ENCODE measurements around the gene CLCNKA. TPM values are rescaled to one million over a fixed set of nuclear protein-coding genes. Genes with fewer than 3 reads are reported as not detected.
"Not testable (repeated sequence)": the region's sequence is repeated elsewhere in the genome, so short reads cannot be mapped to it uniquely, and the experiment has no call there.

CLCNKA gene
- total RNA-seq, 2 experiments from 2014 or later = not detected

- no peaks in the 10 kb centered on the region for H3K9me3 Mint-ChIP-seq
- H3K4me1 Mint-ChIP-seq = no peaks in the 10 kb centered on the region
- H3K4me3 Mint-ChIP-seq = no peak overlapping the region
- no peaks in the 10 kb centered on the region for H3K36me3 Mint-ChIP-seq
- no peak for DNase-seq
- H3K27me3 Mint-ChIP-seq = no peaks in the 10 kb centered on the region
- H3K27ac Mint-ChIP-seq = no peak overlapping the region
Observed at GRCh38 chr1:15992582-15993500, 29.0 kb upstream of the CLCNKA start.

- no peak overlapping the region for H3K27ac Mint-ChIP-seq
- H3K4me1 Mint-ChIP-seq = no peaks in the 10 kb centered on the region
- H3K36me3 Mint-ChIP-seq = no peaks in the 10 kb centered on the region
- no peaks in the 10 kb centered on the region for H3K9me3 Mint-ChIP-seq
- DNase-seq = no peak
- no peak overlapping the region for H3K4me3 Mint-ChIP-seq
- no peaks in the 10 kb centered on the region for H3K27me3 Mint-ChIP-seq
Observed at GRCh38 chr1:15993666-15994065, 28.2 kb upstream of the CLCNKA start.

- no peak for DNase-seq
- H3K4me3 Mint-ChIP-seq = no peak overlapping the region
- H3K36me3 Mint-ChIP-seq = no peaks in the 10 kb centered on the region
- no peaks in the 10 kb centered on the region for H3K27me3 Mint-ChIP-seq
- H3K27ac Mint-ChIP-seq = no peak overlapping the region
- H3K4me1 Mint-ChIP-seq = no peaks in the 10 kb centered on the region
- H3K9me3 Mint-ChIP-seq = no peaks in the 10 kb centered on the region
Observed at GRCh38 chr1:15994081-15994480, 27.8 kb upstream of the CLCNKA start.

- H3K27ac Mint-ChIP-seq = no peak overlapping the region
- no peak overlapping the region for H3K4me3 Mint-ChIP-seq
- no peaks in the 10 kb centered on the region for H3K36me3 Mint-ChIP-seq
- H3K9me3 Mint-ChIP-seq = no peaks in the 10 kb centered on the region
- no peaks in the 10 kb centered on the region for H3K4me1 Mint-ChIP-seq
- peak; percentile 55 for DNase-seq
- no peaks in the 10 kb centered on the region for H3K27me3 Mint-ChIP-seq
Observed at GRCh38 chr1:15994590-15995351, 27.1 kb upstream of the CLCNKA start.

GRCh38 chr1:15997076-15997585, 24.7 kb upstream of the CLCNKA start:
- Mint-ChIP-seq H3K9me3 (no peaks in the 10 kb centered on the region), H3K27ac (no peak overlapping the region), H3K27me3 (no peaks in the 10 kb centered on the region), H3K4me3 (no peak overlapping the region), H3K36me3 (no peaks in the 10 kb centered on the region), H3K4me1 (no peaks in the 10 kb centered on the region)
- no peak for DNase-seq

- Mint-ChIP-seq H3K4me1 (no peaks in the 10 kb centered on the region), H3K27me3 (no peaks in the 10 kb centered on the region), H3K9me3 (no peaks in the 10 kb centered on the region), H3K36me3 (no peaks in the 10 kb centered on the region), H3K27ac (no peak overlapping the region), H3K4me3 (no peak overlapping the region)
- no peak for DNase-seq
Observed at GRCh38 chr1:15997637-15998280, 24.1 kb upstream of the CLCNKA start.

- Mint-ChIP-seq H3K4me1 (no peaks in the 10 kb centered on the region), H3K9me3 (no peaks in the 10 kb centered on the region)
Observed at GRCh38 chr1:15998929-15999328, 22.9 kb upstream of the CLCNKA start.

GRCh38 chr1:16001274-16001673, 20.6 kb upstream of the CLCNKA start:
- not testable (repeated sequence) for H3K27ac Mint-ChIP-seq, H3K36me3 Mint-ChIP-seq, H3K27me3 Mint-ChIP-seq, DNase-seq, H3K4me3 Mint-ChIP-seq, H3K4me1 Mint-ChIP-seq, H3K9me3 Mint-ChIP-seq

More at GRCh38 chr1:15998929-15999328, 22.9 kb upstream of the CLCNKA start:
- no peak for DNase-seq
- no peak overlapping the region for H3K27ac Mint-ChIP-seq
- H3K36me3 Mint-ChIP-seq = no peaks in the 10 kb centered on the region
- H3K4me3 Mint-ChIP-seq = no peak overlapping the region
- H3K27me3 Mint-ChIP-seq = no peaks in the 10 kb centered on the region

- no peaks in the 10 kb centered on the region for H3K36me3 Mint-ChIP-seq
- no peak for DNase-seq
- H3K4me3 Mint-ChIP-seq = no peak overlapping the region
Observed at GRCh38 chr1:16005597-16005996, 16.2 kb upstream of the CLCNKA start.

GRCh38 chr1:16006010-16006409, 15.8 kb upstream of the CLCNKA start:
- no peaks in the 10 kb centered on the region for H3K27me3 Mint-ChIP-seq
- no peaks in the 10 kb centered on the region for H3K9me3 Mint-ChIP-seq
- H3K4me1 Mint-ChIP-seq = peaks cover 8% of the 10 kb centered on the region
- H3K27ac Mint-ChIP-seq = no peak overlapping the region
- no peak for DNase-seq
- H3K36me3 Mint-ChIP-seq = no peaks in the 10 kb centered on the region
- no peak overlapping the region for H3K4me3 Mint-ChIP-seq

More at GRCh38 chr1:16005597-16005996, 16.2 kb upstream of the CLCNKA start:
- Mint-ChIP-seq H3K9me3 (no peaks in the 10 kb centered on the region), H3K27me3 (no peaks in the 10 kb centered on the region), H3K4me1 (peaks cover 8% of the 10 kb centered on the region), H3K27ac (no peak overlapping the region)

GRCh38 chr1:16006552-16007485, 15.0 kb upstream of the CLCNKA start:
- Mint-ChIP-seq H3K4me3 (no peak overlapping the region), H3K27ac (no peak overlapping the region), H3K9me3 (no peaks in the 10 kb centered on the region), H3K4me1 (peaks cover 8% of the 10 kb centered on the region), H3K27me3 (no peaks in the 10 kb centered on the region), H3K36me3 (no peaks in the 10 kb centered on the region)
- no peak for DNase-seq

- Mint-ChIP-seq H3K9me3 (no peaks in the 10 kb centered on the region), H3K27ac (no peak overlapping the region), H3K36me3 (no peaks in the 10 kb centered on the region), H3K27me3 (peaks cover 7% of the 10 kb centered on the region), H3K4me1 (peaks cover 12% of the 10 kb centered on the region), H3K4me3 (no peak overlapping the region)
- DNase-seq = no peak
Observed at GRCh38 chr1:16007671-16008341, 14.0 kb upstream of the CLCNKA start.

GRCh38 chr1:16009030-16009460, 12.8 kb upstream of the CLCNKA start:
- Mint-ChIP-seq H3K9me3 (no peaks in the 10 kb centered on the region), H3K27me3 (peaks cover 7% of the 10 kb centered on the region), H3K27ac (no peak overlapping the region), H3K4me1 (peaks cover 14% of the 10 kb centered on the region), H3K36me3 (no peaks in the 10 kb centered on the region), H3K4me3 (no peak overlapping the region)
- peak; percentile 69 for DNase-seq

- Mint-ChIP-seq H3K9me3 (no peaks in the 10 kb centered on the region), H3K36me3 (no peaks in the 10 kb centered on the region), H3K4me1 (peaks cover 14% of the 10 kb centered on the region), H3K27me3 (peaks cover 9% of the 10 kb centered on the region), H3K27ac (no peak overlapping the region), H3K4me3 (no peak overlapping the region)
- no peak for DNase-seq
Observed at GRCh38 chr1:16009678-16010077, 12.2 kb upstream of the CLCNKA start.

Data from activated naive CD8-positive, alpha-beta T cell treated with anti-CD3 and anti-CD28 coated beads for 36 hours (primary cell).